ENCODE data around the gene PLCH1.

DNA sequence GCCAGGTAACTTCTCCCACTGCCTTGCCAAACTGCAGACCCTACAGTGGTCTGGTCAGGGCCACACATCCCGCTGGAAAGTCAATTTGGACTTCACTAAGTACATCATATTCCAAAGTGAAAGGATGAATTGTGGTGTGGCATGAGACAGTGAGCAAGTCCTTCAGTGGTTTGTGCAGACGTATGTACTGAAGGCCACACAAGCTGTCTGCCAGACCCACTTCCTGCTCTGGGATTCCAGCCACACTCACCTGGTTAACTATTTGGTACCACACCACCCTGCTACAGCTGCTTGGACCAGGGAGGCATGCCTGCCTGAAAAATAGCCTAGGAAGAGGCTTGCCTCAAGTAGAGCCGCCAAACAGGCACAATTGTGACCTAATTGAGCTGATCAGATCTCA, 357.3 kb downstream of the PLCH1 start:
- TF ChIP-seq POLR2AphosphoS5 (IDR thresholded peaks at IDR 0.05; ENCODE audit: low read depth, low read length) = no peak
- TF ChIP-seq, protein P1, sequence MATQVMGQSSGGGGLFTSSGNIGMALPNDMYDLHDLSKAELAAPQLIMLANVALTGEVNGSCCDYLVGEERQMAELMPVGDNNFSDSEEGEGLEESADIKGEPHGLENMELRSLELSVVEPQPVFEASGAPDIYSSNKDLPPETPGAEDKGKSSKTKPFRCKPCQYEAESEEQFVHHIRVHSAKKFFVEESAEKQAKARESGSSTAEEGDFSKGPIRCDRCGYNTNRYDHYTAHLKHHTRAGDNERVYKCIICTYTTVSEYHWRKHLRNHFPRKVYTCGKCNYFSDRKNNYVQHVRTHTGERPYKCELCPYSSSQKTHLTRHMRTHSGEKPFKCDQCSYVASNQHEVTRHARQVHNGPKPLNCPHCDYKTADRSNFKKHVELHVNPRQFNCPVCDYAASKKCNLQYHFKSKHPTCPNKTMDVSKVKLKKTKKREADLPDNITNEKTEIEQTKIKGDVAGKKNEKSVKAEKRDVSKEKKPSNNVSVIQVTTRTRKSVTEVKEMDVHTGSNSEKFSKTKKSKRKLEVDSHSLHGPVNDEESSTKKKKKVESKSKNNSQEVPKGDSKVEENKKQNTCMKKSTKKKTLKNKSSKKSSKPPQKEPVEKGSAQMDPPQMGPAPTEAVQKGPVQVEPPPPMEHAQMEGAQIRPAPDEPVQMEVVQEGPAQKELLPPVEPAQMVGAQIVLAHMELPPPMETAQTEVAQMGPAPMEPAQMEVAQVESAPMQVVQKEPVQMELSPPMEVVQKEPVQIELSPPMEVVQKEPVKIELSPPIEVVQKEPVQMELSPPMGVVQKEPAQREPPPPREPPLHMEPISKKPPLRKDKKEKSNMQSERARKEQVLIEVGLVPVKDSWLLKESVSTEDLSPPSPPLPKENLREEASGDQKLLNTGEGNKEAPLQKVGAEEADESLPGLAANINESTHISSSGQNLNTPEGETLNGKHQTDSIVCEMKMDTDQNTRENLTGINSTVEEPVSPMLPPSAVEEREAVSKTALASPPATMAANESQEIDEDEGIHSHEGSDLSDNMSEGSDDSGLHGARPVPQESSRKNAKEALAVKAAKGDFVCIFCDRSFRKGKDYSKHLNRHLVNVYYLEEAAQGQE (IDR thresholded peaks at IDR 0.05; ENCODE audit: insufficient read depth in 1 of 2, low read depth in 2 of 2, low read length in 2 of 2) = no peak
- no peak for TF ChIP-seq TAF1 (IDR thresholded peaks at IDR 0.05; ENCODE audit: borderline replicate concordance, insufficient read depth, low read length)
